B cell (primary cell): ENCODE results near the gene PHC2. TPM values are rescaled to one million over a fixed set of nuclear protein-coding genes. Genes with fewer than 3 reads are reported as not detected.

Experiments used
- ATAC-seq: fragments of 200-7000 bp; cut with Tn5 transposase; one replicate; pipeline ENCODE4 v1.10.0; 2021; ENCODE audit warnings: low read depth, mild to moderate bottlenecking, moderate number of reproducible peaks, moderate library complexity
- CTCF ChIA-PET: fragments of 350-600 bp; sonication (Branson Sonifier 250); formaldehyde crosslinking; loops from one replicate; lab custom pipeline; 2021; ENCODE audit warnings: antibody characterized with exemption, inconsistent platforms; lab: Charles Lee
- POLR2A ChIA-PET: fragments of 350-600 bp; sonication (Branson Sonifier 250); formaldehyde crosslinking; loops from one replicate; lab custom pipeline; 2021; ENCODE audit warnings: antibody characterized with exemption; lab: Charles Lee
- DNase-seq: peaks from one replicate; pipeline ENCODE4 v3.0.0; 2013
- H2AFZ ChIP-seq: 2 replicates; pipeline ENCODE4 v1.6.1; 2012; ENCODE audit warnings: mild to moderate bottlenecking, low read depth, low read length; ENCODE audit not compliant: insufficient read depth, poor library complexity, severe bottlenecking
- H3K27ac ChIP-seq, 2 donors: 1 replicate in 1 of 2; 2 replicates in 1 of 2; pipeline ENCODE4 v1.5.1; 2012 to 2013; ENCODE audit warnings: low read length in 2 of 2, mild to moderate bottlenecking in 2 of 2, moderate library complexity in 1 of 2
- H3K27me3 ChIP-seq, 4 experiments: fragments of 200-600 bp in 1 of 4; sonication (generic) in 1 of 4; replicated peaks in 1 of 4; 1 replicate in 2 of 4; 2 replicates in 2 of 4; pipeline versions ENCODE4 v1.6.1 to v1.7.0; 2013 to 2016; ENCODE audit warnings: low read length in 3 of 4, mild to moderate bottlenecking in 2 of 4, mixed read lengths in 1 of 4, moderate library complexity in 1 of 4; ENCODE audit not compliant: insufficient read depth in 4 of 4, control insufficient read depth in 3 of 4; ENCODE audit errors: control extremely low read depth in 1 of 4
- H3K36me3 ChIP-seq, 2 experiments: replicated peaks in 1 of 2; 1 replicate in 1 of 2; 2 replicates in 1 of 2; pipeline versions ENCODE4 v1.6.1 to v1.7.1; 2013; ENCODE audit warnings: low read length in 1 of 2; ENCODE audit not compliant: insufficient read depth in 2 of 2, control insufficient read depth in 1 of 2; ENCODE audit errors: control extremely low read depth in 1 of 2, extremely low read depth in 1 of 2
- H3K4me1 ChIP-seq, 2 donors: fragments of 200-600 bp in 1 of 2; sonication (generic) in 1 of 2; 1 replicate in 1 of 2; 2 replicates in 1 of 2; pipeline versions ENCODE4 v1.5.1 to v1.6.1; 2013 to 2017; ENCODE audit warnings: low read length in 2 of 2; ENCODE audit not compliant: control insufficient read depth in 2 of 2, insufficient read depth in 2 of 2
- H3K4me2 ChIP-seq: replicated peaks from 2 replicates; pipeline ENCODE3; 2012; ENCODE audit warnings: mild to moderate bottlenecking, low read depth, low read length; ENCODE audit not compliant: poor library complexity, severe bottlenecking
- H3K4me3 ChIP-seq, 5 experiments: fragments of 200-600 bp in 1 of 5; sonication (generic) in 1 of 5; 1 replicate in 3 of 5; 2 replicates in 2 of 5; pipeline versions ENCODE4 v1.5.1 to v1.7.0; 2011 to 2016; ENCODE audit warnings: low read length in 4 of 5, mild to moderate bottlenecking in 4 of 5, low read depth in 2 of 5, control low read depth in 1 of 5, moderate library complexity in 1 of 5; ENCODE audit not compliant: insufficient read depth in 1 of 5; ENCODE audit errors: control extremely low read depth in 1 of 5, extremely low read depth in 1 of 5
- H3K79me2 ChIP-seq: fragments of 200-600 bp; sonication (generic); one replicate; pipeline ENCODE4 v1.6.0; 2016; ENCODE audit warnings: low read length; ENCODE audit not compliant: control insufficient read depth, insufficient read depth
- H3K9ac ChIP-seq: fragments of 200-600 bp; sonication (generic); 2 replicates; pipeline ENCODE4 v1.6.1; 2017; ENCODE audit warnings: mild to moderate bottlenecking, low read length, moderate library complexity
- H3K9me3 ChIP-seq, 3 donors: one replicate each; pipeline versions ENCODE4 v1.6.1 to v1.7.1; 2013; ENCODE audit warnings: low read length in 2 of 3; ENCODE audit not compliant: control insufficient read depth in 2 of 3, insufficient read depth in 1 of 3; ENCODE audit errors: control extremely low read depth in 1 of 3
- H4K20me1 ChIP-seq: 2 replicates; pipeline ENCODE4 v1.6.0; 2012; ENCODE audit warnings: mild to moderate bottlenecking, low read length; ENCODE audit not compliant: insufficient read depth, control insufficient read depth, poor library complexity, severe bottlenecking
- H3K27ac Mint-ChIP-seq: one replicate; pipeline ENCODE4 v1.8.0; 2021; ENCODE audit warnings: mixed read lengths
- H3K27me3 Mint-ChIP-seq: one replicate; pipeline ENCODE4 v1.8.0; 2021; ENCODE audit warnings: mixed read lengths
- H3K4me1 Mint-ChIP-seq: one replicate; pipeline ENCODE4 v1.8.0; 2021; ENCODE audit warnings: mixed read lengths
- H3K4me3 Mint-ChIP-seq: one replicate; pipeline ENCODE4 v1.8.0; 2021; ENCODE audit warnings: mixed read lengths
- H3K9me3 Mint-ChIP-seq: one replicate; pipeline ENCODE4 v1.8.0; 2022; ENCODE audit warnings: mixed read lengths; ENCODE audit not compliant: insufficient read depth
- CTCF ChIP-seq: fragments of 200-600 bp; IDR thresholded peaks from one replicate; pipeline ENCODE4 v1.8.0; 2022; ENCODE audit warnings: antibody characterized with exemption, mild to moderate bottlenecking
- EZH2 ChIP-seq: IDR thresholded peaks from 2 replicates; pipeline ENCODE4 v1.6.1; 2012; ENCODE audit warnings: borderline replicate concordance, low read depth, mild to moderate bottlenecking, moderate library complexity, low read length; ENCODE audit not compliant: insufficient read depth, poor library complexity, severe bottlenecking
- WGBS: methylation state at CpG from one replicate; pipeline ENCODE4 v1.1.5; 2013; ENCODE audit warnings: missing lambda C conversion rate; ENCODE audit not compliant: insufficient coverage; 5-methylcytosine and 5-hydroxymethylcytosine counted together
- intact Hi-C: fragments of 100-400 bp; cut with micrococcal nuclease; formaldehyde crosslinking; loops from one replicate; pipeline ENCODE4 v1.10.0; 2022
- polyA plus RNA-seq: library from polyadenylated mRNA; depleted of rRNA; stranded (reverse); fragments of >200 nt; gene quantifications from 2 replicates; pipeline ENCODE4 v1.2.3, GENCODE V29; 2012
- total RNA-seq, 2 donors: library from RNA; stranded (reverse); fragments of 120-200 nt in 1 of 2; gene quantifications; 1 replicate in 1 of 2; 2 replicates in 1 of 2; pipeline versions ENCODE4 v1.2.3 to v1.2.4, GENCODE V29; 2013 to 2022

Gene PHC2
- total and polyA plus RNA-seq, 2 donors (not counting 1 experiment from before 2014, with no cell fraction given) = 23.1 to 23.4 TPM

- ChIA-PET POLR2A (no interaction called here), CTCF (interaction anchor here (1.7 kb wide), 1 partner anchor 35 kb away, joined by 7 read pairs; no protein-coding TSS in a partner anchor)
- Histone ChIP-seq H3K4me1 (peaks cover 0 to 7% of the 10 kb centered on the region in 2 donors), H3K27me3 (no peaks in the 10 kb centered on the region), H3K4me3 (no peak overlapping the region), H3K79me2 (no peaks in the 10 kb centered on the region), H3K36me3 (peaks cover 8 to 80% of the 10 kb centered on the region in 2 experiments), H3K9me3 (no peaks in the 10 kb centered on the region), H4K20me1 (peaks cover 26% of the 10 kb centered on the region), H3K4me2 (no peak overlapping the region), H3K9ac (no peak overlapping the region), H3K27ac (no peak overlapping the region), H2AFZ (no peak overlapping the region)
- H3K9me3 Mint-ChIP-seq = no peaks in the 10 kb centered on the region
- no peak overlapping the region for H3K4me3 Mint-ChIP-seq
- peaks cover 5% of the 10 kb centered on the region for H3K4me1 Mint-ChIP-seq
- intact Hi-C loops = no loop called here
- H3K27me3 Mint-ChIP-seq = no peaks in the 10 kb centered on the region
- TF ChIP-seq EZH2 = no peak
- TF ChIP-seq CTCF = no peak
- 97% methylated on average over 7 of the region's 7 CpGs for WGBS
- no peak overlapping the region for H3K27ac Mint-ChIP-seq
- DNase-seq (no peak), ATAC-seq (no peak)
Observed at GRCh38 chr1:33330906-33331305, 100.0 kb downstream of the PHC2 start.

GRCh38 chr1:33330361-33330890, 100.5 kb downstream of the PHC2 start:
- H3K4me1 Mint-ChIP-seq = peaks cover 5% of the 10 kb centered on the region
- peaks cover 0 to 7% of the 10 kb centered on the region in 2 donors for H3K4me1 ChIP-seq

More at GRCh38 chr1:33330361-33330890, 100.5 kb downstream of the PHC2 start:
- POLR2A ChIA-PET = no interaction called here
- Mint-ChIP-seq H3K4me3 (no peak overlapping the region), H3K9me3 (no peaks in the 10 kb centered on the region), H3K27me3 (no peaks in the 10 kb centered on the region), H3K27ac (no peak overlapping the region)
- H3K9me3 ChIP-seq = no peaks in the 10 kb centered on the region
- H3K9ac ChIP-seq = no peak overlapping the region
- no peak overlapping the region for H2AFZ ChIP-seq
- TF ChIP-seq CTCF (no peak), EZH2 (no peak)
- no peak overlapping the region for H3K4me3 ChIP-seq
- peaks cover 8 to 85% of the 10 kb centered on the region in 2 experiments for H3K36me3 ChIP-seq
- H3K27ac ChIP-seq = no peak overlapping the region
- DNase-seq (no peak), ATAC-seq (no peak)
- intact Hi-C loops = no loop called here
- WGBS = 78% methylated on average over 1 of the region's 3 CpGs
- H4K20me1 ChIP-seq = peaks cover 26% of the 10 kb centered on the region
- H3K27me3 ChIP-seq = no peaks in the 10 kb centered on the region
- no peak overlapping the region for H3K4me2 ChIP-seq
- CTCF ChIA-PET = interaction anchor here (1.7 kb wide), 1 partner anchor 34 kb away, joined by 7 read pairs; no protein-coding TSS in a partner anchor
- H3K79me2 ChIP-seq = no peaks in the 10 kb centered on the region
